SK-N-SH (cell line): ENCODE data around the gene GPR82. TPM values are rescaled to one million over a fixed set of nuclear protein-coding genes. Genes with fewer than 3 reads are reported as not detected.

Experiments
- CTCF ChIA-PET: fragments of 300-600, 350-600 bp; formaldehyde crosslinking; extraction: SDS; loops from one replicate; lab custom pipeline; 2021; lab: Yijun Ruan, JAX
- POLR2A ChIA-PET: fragments of 350-600 bp; sonication (Branson Sonifier 250); formaldehyde crosslinking; extraction: SDS; loops from one replicate; lab custom pipeline; 2020; ENCODE audit warnings: antibody characterized with exemption, inconsistent platforms; lab: Yijun Ruan, JAX
- DNase-seq: peaks from one replicate; pipeline ENCODE4 v3.0.0; 2012
- H2AFZ ChIP-seq: fragments of 200-600 bp; sonication (generic); 2 replicates; pipeline ENCODE4 v1.8.1; 2016; ENCODE audit warnings: antibody characterized with exemption, mild to moderate bottlenecking, low read depth
- H3F3A ChIP-seq: fragments of 200-600 bp; sonication (generic); replicated peaks from 2 replicates; pipeline ENCODE3; 2016; ENCODE audit warnings: antibody characterized with exemption, mild to moderate bottlenecking; ENCODE audit not compliant: insufficient read depth
- H3K27ac ChIP-seq, 2 experiments: fragments of 200-500 bp in 1 of 2; fragments of 200-600 bp in 1 of 2; sonication (Bioruptor generic) in 1 of 2; sonication (generic), shearing (Covaris generic) in 1 of 2; 2 replicates each; pipeline versions ENCODE4 v1.5.1 to v1.6.1; 2014 to 2016; ENCODE audit warnings: low read depth in 2 of 2, inconsistent platforms in 1 of 2, low read length in 1 of 2, mild to moderate bottlenecking in 1 of 2, mixed read lengths in 1 of 2
- H3K27me3 ChIP-seq: fragments of 200-600 bp; sonication (generic), shearing (Covaris generic); 2 replicates; pipeline ENCODE4 v1.6.1; 2016; ENCODE audit warnings: mixed run types; ENCODE audit not compliant: insufficient read depth
- H3K36me3 ChIP-seq, 2 experiments: fragments of 200-500 bp in 1 of 2; fragments of 200-600 bp in 1 of 2; sonication (Bioruptor generic) in 1 of 2; sonication (generic) in 1 of 2; replicated peaks in 1 of 2; 2 replicates each; pipeline versions ENCODE3 to v1.5.1; 2014 to 2016; ENCODE audit warnings: low read length in 1 of 2, mild to moderate bottlenecking in 1 of 2; ENCODE audit not compliant: insufficient read depth in 2 of 2, control insufficient read depth in 1 of 2
- H3K4me1 ChIP-seq, 2 experiments: fragments of 200-500 bp in 1 of 2; fragments of 200-600 bp in 1 of 2; sonication (Bioruptor generic) in 1 of 2; sonication (generic), shearing (Covaris generic) in 1 of 2; 2 replicates each; pipeline versions ENCODE4 v1.5.1 to v1.6.1; 2014 to 2016; ENCODE audit warnings: low read depth in 1 of 2, low read length in 1 of 2, mixed run types in 1 of 2; ENCODE audit not compliant: insufficient read depth in 2 of 2, control insufficient read depth in 1 of 2
- H3K4me2 ChIP-seq: fragments of 200-600 bp; sonication (generic), shearing (Covaris generic); 2 replicates; pipeline ENCODE4 v1.6.1; 2017; ENCODE audit warnings: mixed run types
- H3K4me3 ChIP-seq, 2 experiments: fragments of 200-500 bp in 1 of 2; fragments of 200-600 bp in 1 of 2; sonication (Bioruptor generic) in 1 of 2; sonication (generic), shearing (Covaris generic) in 1 of 2; 2 replicates each; pipeline versions ENCODE4 v1.5.1 to v1.8.1; 2014 to 2016; ENCODE audit warnings: low read depth in 2 of 2, inconsistent platforms in 1 of 2, low read length in 1 of 2, mild to moderate bottlenecking in 1 of 2, mixed read lengths in 1 of 2, moderate library complexity in 1 of 2
- H3K79me2 ChIP-seq: fragments of 200-600 bp; sonication (generic); 2 replicates; pipeline ENCODE4 v1.8.1; 2017; ENCODE audit warnings: mild to moderate bottlenecking; ENCODE audit not compliant: insufficient read depth
- H3K9ac ChIP-seq: fragments of 200-600 bp; sonication (generic); 2 replicates; pipeline ENCODE4 v1.6.1; 2017; ENCODE audit warnings: mixed run types
- H3K9me2 ChIP-seq: fragments of 200-600 bp; sonication (generic); 2 replicates; pipeline ENCODE4 v1.6.1; 2017; ENCODE audit warnings: mixed run types
- H3K9me3 ChIP-seq: fragments of 200-600 bp; sonication (generic); 2 replicates; pipeline ENCODE4 v1.6.1; 2017; ENCODE audit warnings: mixed run types, mild to moderate bottlenecking, moderate library complexity
- H4K20me1 ChIP-seq: fragments of 200-600 bp; sonication (generic); 2 replicates; pipeline ENCODE4 v1.6.1; 2017; ENCODE audit warnings: mild to moderate bottlenecking, mixed run types; ENCODE audit not compliant: insufficient read depth
- CHD2 ChIP-seq: fragments of 150-350 bp; IDR thresholded peaks from 2 replicates; pipeline ENCODE4 v1.6.1; 2018; ENCODE audit warnings: low read length; ENCODE audit not compliant: partially characterized antibody
- CTCF ChIP-seq: fragments of 200-600 bp; sonication (generic); IDR thresholded peaks from 2 replicates; pipeline ENCODE4 v1.6.1; 2017; ENCODE audit warnings: antibody characterized with exemption, mild to moderate bottlenecking, moderate library complexity
- ELF1 ChIP-seq: IDR thresholded peaks from 2 replicates; pipeline ENCODE4 v1.4.0; 2012
- EP300 ChIP-seq, 2 experiments: IDR thresholded peaks; 2 replicates each; pipeline versions ENCODE4 v1.4.0 to v1.6.1; 2012; ENCODE audit warnings: borderline replicate concordance in 1 of 2, low read depth in 1 of 2, low read length in 1 of 2
- EZH2phosphoT487 ChIP-seq: fragments of 200-600 bp; sonication (generic); IDR thresholded peaks from 2 replicates; pipeline ENCODE4 v1.6.1; 2017; ENCODE audit warnings: low read depth, mixed run types, mild to moderate bottlenecking, antibody characterized with exemption, moderate library complexity, borderline replicate concordance
- FOXJ3 ChIP-seq: sonication (generic); formaldehyde crosslinking; IDR thresholded peaks from 2 replicates; pipeline ENCODE4 v1.5.1; 2020; ENCODE audit warnings: mild to moderate bottlenecking, missing genetic modification reagents
- JUND ChIP-seq: IDR thresholded peaks from 2 replicates; pipeline ENCODE4 v1.4.0; 2012
- MEF2A ChIP-seq: IDR thresholded peaks from 2 replicates; pipeline ENCODE4 v1.4.0; 2012; ENCODE audit warnings: low read depth, borderline replicate concordance
- NFIC ChIP-seq: IDR thresholded peaks from 2 replicates; pipeline ENCODE4 v1.4.0; 2012; ENCODE audit warnings: borderline replicate concordance
- NRF1 ChIP-seq: IDR thresholded peaks from 2 replicates; pipeline ENCODE4 v1.6.1; 2012; ENCODE audit warnings: low read depth, mild to moderate bottlenecking, low read length
- POLR2AphosphoS5 ChIP-seq: IDR thresholded peaks from 2 replicates; pipeline ENCODE4 v1.6.1; 2012; ENCODE audit warnings: low read depth, low read length
- RAD21 ChIP-seq: IDR thresholded peaks from 2 replicates; pipeline ENCODE4 v1.6.1; 2012; ENCODE audit warnings: mild to moderate bottlenecking, low read length
- RCOR1 ChIP-seq: fragments of 150-350 bp; IDR thresholded peaks from 2 replicates; pipeline ENCODE4 v1.6.1; 2017; ENCODE audit warnings: antibody characterized with exemption, low read length
- RFX5 ChIP-seq: IDR thresholded peaks from 2 replicates; pipeline ENCODE4 v1.6.1; 2012; ENCODE audit warnings: mild to moderate bottlenecking, improper control_type of control experiment, low read length
- SIN3A ChIP-seq: IDR thresholded peaks from 2 replicates; pipeline ENCODE4 v1.6.1; 2012; ENCODE audit warnings: low read depth, mild to moderate bottlenecking, low read length, moderate library complexity, borderline replicate concordance
- SMC3 ChIP-seq: IDR thresholded peaks from 2 replicates; pipeline ENCODE4 v1.6.1; 2012; ENCODE audit warnings: low read depth, low read length, improper control_type of control experiment
- TEAD4 ChIP-seq: IDR thresholded peaks from 2 replicates; pipeline ENCODE4 v1.4.0; 2012; ENCODE audit warnings: mild to moderate bottlenecking, borderline replicate concordance; ENCODE audit not compliant: insufficient read depth
- USF1 ChIP-seq: IDR thresholded peaks from 2 replicates; pipeline ENCODE4 v1.4.0; 2012; ENCODE audit warnings: low read depth, borderline replicate concordance
- YY1 ChIP-seq: IDR thresholded peaks from 2 replicates; pipeline ENCODE4 v1.4.0; 2012; ENCODE audit warnings: low read depth, mild to moderate bottlenecking
- ZBTB33 ChIP-seq: IDR thresholded peaks from 2 replicates; pipeline ENCODE4 v1.4.0; 2012; ENCODE audit warnings: low read depth, borderline replicate concordance
- WGBS: methylation state at CpG from one replicate; pipeline ENCODE4 v1.1.6; 2017; ENCODE audit warnings: low lambda C conversion rate; 5-methylcytosine and 5-hydroxymethylcytosine counted together
- polyA plus RNA-seq, 3 experiments: library from polyadenylated mRNA; depleted of rRNA; stranded (reverse); fragments of >200 nt; gene quantifications; 2 replicates each; pipeline ENCODE4 v1.2.3, GENCODE V29; 2012

Gene GPR82
- polyA plus RNA-seq, 1 of the 3 experiments (the other 2 are of a cell fraction) = not detected

- Histone ChIP-seq H3K9ac (no peak overlapping the region), H3K27ac (no peak overlapping the region), H3K9me2 (no peaks in the 10 kb centered on the region), H3K4me3 (no peak overlapping the region), H3K36me3 (peaks cover 0 to 3% of the 10 kb centered on the region in 2 experiments), H2AFZ (no peak overlapping the region), H3K4me2 (no peak overlapping the region), H3K9me3 (no peaks in the 10 kb centered on the region), H3K79me2 (no peaks in the 10 kb centered on the region), H3K27me3 (no peaks in the 10 kb centered on the region; the same call in 1 of the 2 replicates), H4K20me1 (no peaks in the 10 kb centered on the region)
- POLR2A ChIA-PET = no interaction called here
- 5% methylated on average over 1 of the region's 1 CpG for WGBS
- TF ChIP-seq SMC3 (peak; percentile 25; the same call in 1 of the 2 replicates), MEF2A (no peak), RAD21 (peak; percentile 61), CTCF (peak; percentile 58)
- TF ChIP-seq, all 33 proteins: peak for 3
- no peaks in the 10 kb centered on the region for H3F3A ChIP-seq
- peak; percentile 27 for DNase-seq
- CTCF ChIA-PET = no interaction called here
- no peaks in the 10 kb centered on the region for H3K4me1 ChIP-seq
Observed at GRCh38 chrX:41734530-41734929, 10.5 kb downstream of the GPR82 start.

- WGBS = 55% methylated on average over 7 of the region's 7 CpGs
- Histone ChIP-seq H3K36me3 (peaks cover 0 to 4% of the 10 kb centered on the region in 2 experiments), H3K27me3 (no peaks in the 10 kb centered on the region; the same call in 1 of the 2 replicates), H3K4me1 (no peaks in the 10 kb centered on the region), H3K9me3 (no peaks in the 10 kb centered on the region), H4K20me1 (no peaks in the 10 kb centered on the region), H3K27ac (no peak overlapping the region), H3K9ac (no peak overlapping the region), H3F3A (no peaks in the 10 kb centered on the region), H3K4me3 (no peak overlapping the region), H3K4me2 (no peak overlapping the region), H2AFZ (no peak overlapping the region), H3K9me2 (no peaks in the 10 kb centered on the region), H3K79me2 (no peaks in the 10 kb centered on the region)
- no peak for TF ChIP-seq FOXJ3 (CRISPR knock-in tag)
- TF ChIP-seq TEAD4 = no peak
- TF ChIP-seq RFX5 = no peak
- TF ChIP-seq SMC3 = no peak
- no peak for TF ChIP-seq USF1
- no peak for TF ChIP-seq ZBTB33
- TF ChIP-seq ELF1 = no peak
- TF ChIP-seq YY1 = no peak
- TF ChIP-seq JUND = no peak
- TF ChIP-seq CTCF = no peak
- TF ChIP-seq NFIC = no peak
- no peak for TF ChIP-seq RCOR1
- no peak for TF ChIP-seq SIN3A
- no peak for TF ChIP-seq MEF2A
- TF ChIP-seq CHD2 = no peak
- TF ChIP-seq NRF1 = no peak
- TF ChIP-seq POLR2AphosphoS5 = no peak
- TF ChIP-seq EZH2phosphoT487 = no peak
- no peak for TF ChIP-seq EP300 (IDR thresholded peaks at IDR 0.05; ENCODE audit: borderline replicate concordance in 1 of 2, low read depth in 1 of 2, low read length in 1 of 2)
- ChIA-PET POLR2A (no interaction called here), CTCF (interaction anchor here (1.6 kb wide), 1 partner anchor 44 kb away, joined by 3 read pairs; no protein-coding TSS in a partner anchor)
- no peak for DNase-seq
Observed at GRCh38 chrX:41737065-41737464, 13.1 kb downstream of the GPR82 start.
